HG03457 (cell line): Measurements from ENCODE around the gene AMZ1.

Experiments used
- ATAC-seq: cut with Tn5 transposase; IDR thresholded peaks from one replicate; pipeline ENCODE4 v1.9.1; 2021; ENCODE audit warnings: moderate number of reproducible peaks; ENCODE audit not compliant: unreplicated experiment

Gene AMZ1

GRCh38 chr7:2687881-2688318 lies at the start of gene AMZ1:
Gene AMZ1, plus strand, starts transcription at chr7:2688202. Its CDS starts 12,250 bp downstream, at chr7:2700452.
- peak; percentile 6 for ATAC-seq

- no peak for ATAC-seq
These were observed 49.6 kb upstream of the AMZ1 start for GRCh38 chr7:2638224-2638991.

GRCh38 chr7:2639181-2639681 lies 48.8 kb upstream of the AMZ1 start:
- no peak for ATAC-seq

GRCh38 chr7:2639695-2640481 lies 48.1 kb upstream of the AMZ1 start:
- ATAC-seq = no peak

- ATAC-seq = no peak
These were observed 47.5 kb upstream of the AMZ1 start for GRCh38 chr7:2640482-2640830.

- no peak for ATAC-seq
These were observed 47.1 kb upstream of the AMZ1 start for GRCh38 chr7:2640846-2641316.

GRCh38 chr7:2641406-2642393 lies 46.3 kb upstream of the AMZ1 start:
- ATAC-seq = no peak

- ATAC-seq = no peak
These were observed 44.4 kb upstream of the AMZ1 start for GRCh38 chr7:2643386-2644219.

GRCh38 chr7:2644220-2644561 lies 43.8 kb upstream of the AMZ1 start:
- no peak for ATAC-seq

GRCh38 chr7:2644562-2645273 lies 43.3 kb upstream of the AMZ1 start:
- peak; percentile 29 for ATAC-seq

GRCh38 chr7:2645274-2645868 lies 42.6 kb upstream of the AMZ1 start:
- peak; percentile 61 for ATAC-seq

GRCh38 chr7:2646336-2646679 lies 41.7 kb upstream of the AMZ1 start:
- ATAC-seq = no peak

- no peak for ATAC-seq
These were observed 41.1 kb upstream of the AMZ1 start for GRCh38 chr7:2646680-2647571.

- ATAC-seq = no peak
These were observed 40.3 kb upstream of the AMZ1 start for GRCh38 chr7:2647594-2648172.

- no peak for ATAC-seq
These were observed 38.7 kb upstream of the AMZ1 start for GRCh38 chr7:2649139-2649838.

GRCh38 chr7:2649991-2650390 lies 38.0 kb upstream of the AMZ1 start:
- no peak for ATAC-seq

- ATAC-seq = no peak
These were observed 37.6 kb upstream of the AMZ1 start for GRCh38 chr7:2650451-2650850.
